BLaER1 treated with 17β-estradiol and CSF1 and Interleukin-3, amounts not matched to agents 10 nM and 100 nM (cell line): ENCODE measurements around the gene ZNF324B.

ENCODE experiments used
- H3K27ac ChIP-seq, 11 experiments: shearing (Covaris generic); formaldehyde crosslinking; 2 replicates each; pipeline ENCODE4 v1.8.1; 2022
- H3K27me3 ChIP-seq, 11 experiments: shearing (Covaris generic); formaldehyde crosslinking; 2 replicates each; pipeline ENCODE4 v1.8.1; 2022
- H3K36me3 ChIP-seq, 11 experiments: shearing (Covaris generic); formaldehyde crosslinking; 2 replicates each; pipeline ENCODE4 v1.8.1; 2022
- H3K4me1 ChIP-seq, 10 experiments: shearing (Covaris generic); formaldehyde crosslinking; 2 replicates each; pipeline ENCODE4 v1.8.1; 2022
- H3K4me2 ChIP-seq, 11 experiments: shearing (Covaris generic); formaldehyde crosslinking; 2 replicates each; pipeline ENCODE4 v1.8.1; 2022
- H3K4me3 ChIP-seq, 10 experiments: shearing (Covaris generic); formaldehyde crosslinking; 2 replicates each; pipeline ENCODE4 v1.8.1; 2022
- H3K9ac ChIP-seq, 11 experiments: shearing (Covaris generic); formaldehyde crosslinking; 2 replicates each; pipeline ENCODE4 v1.8.1; 2022
- H3K9me3 ChIP-seq, 11 experiments: shearing (Covaris generic); formaldehyde crosslinking; replicated peaks in 1 of 11; 2 replicates each; pipeline ENCODE4 v1.8.1; 2022
- H4K20me1 ChIP-seq, 11 experiments: shearing (Covaris generic); formaldehyde crosslinking; 2 replicates each; pipeline ENCODE4 v1.8.1; 2022
- Cebpa-rat ChIP-seq, 11 experiments: shearing (Covaris generic); IDR thresholded peaks; 2 replicates each; pipeline ENCODE4 v1.8.1; 2022

The ZNF324B gene

DNA sequence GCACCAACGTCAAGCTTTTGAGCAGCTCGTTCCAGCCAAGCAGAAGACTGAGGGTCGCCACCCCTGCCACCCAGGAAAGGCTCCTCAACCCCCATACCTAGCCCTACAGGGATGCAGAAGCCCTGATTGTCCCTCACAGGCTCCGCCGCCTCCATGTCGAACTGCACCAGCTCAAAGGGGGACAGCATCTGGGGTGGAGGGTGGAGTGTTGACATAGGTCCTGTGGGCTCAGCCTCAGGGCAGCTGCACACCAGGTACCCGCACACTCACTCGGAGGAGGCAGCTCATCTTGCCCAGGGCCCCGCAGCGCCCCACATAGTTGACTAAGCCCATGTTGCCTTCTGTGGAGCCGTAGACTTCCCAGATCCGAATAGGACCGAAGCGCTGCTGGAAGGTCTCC is 48.8 kb downstream of the ZNF324B start:
- Histone ChIP-seq H3K4me2 (peak overlapping the region; percentile 77 to 99 (median 95); a peak in 21 of 22 replicates), H3K9me3 (peaks cover 0 to 9% (median 0%) of the 10 kb centered on the region in 11 experiments; a peak in 3 of 22 replicates), H3K4me1 (peaks cover 17 to 32% (median 26%) of the 10 kb centered on the region in 10 experiments), H3K27ac (peak overlapping the region in 4 of 11 experiments; percentile 76 to 81 (median 80); a peak in 5 of 22 replicates), H3K36me3 (no peaks in the 10 kb centered on the region), H3K27me3 (no peaks in the 10 kb centered on the region), H3K4me3 (peak overlapping the region in 7 of 10 experiments; percentile 56 to 68 (median 62); a peak in 13 of 20 replicates), H3K9ac (peak overlapping the region in 3 of 11 experiments; percentile 75 to 81 (median 79); a peak in 4 of 22 replicates), H4K20me1 (no peaks in the 10 kb centered on the region)
- no peak for TF ChIP-seq Cebpa-rat (IDR thresholded peaks at IDR 0.05)
